Parathyroid adenoma (tissue), 2 donors: ENCODE data around the gene MYO1D.

Experiments used
- H2AFZ ChIP-seq: fragments of 300-600 bp; sonication (generic); one replicate; pipeline ENCODE4 v1.7.0; 2017; ENCODE audit warnings: antibody characterized with exemption, mild to moderate bottlenecking
- H3K27ac ChIP-seq: fragments of 300-600 bp; sonication (generic); one replicate; pipeline ENCODE4 v1.7.0; 2017
- H3K27me3 ChIP-seq: fragments of 300-600 bp; sonication (generic); one replicate; pipeline ENCODE4 v1.7.0; 2017; ENCODE audit warnings: low read length; ENCODE audit not compliant: control insufficient read depth, insufficient read depth
- H3K36me3 ChIP-seq: fragments of 300-600 bp; sonication (generic); one replicate; pipeline ENCODE4 v1.7.0; 2017; ENCODE audit warnings: low read length; ENCODE audit not compliant: control insufficient read depth, insufficient read depth
- H3K4me1 ChIP-seq: fragments of 300-600 bp; sonication (generic); one replicate; pipeline ENCODE4 v1.7.0; 2017; ENCODE audit warnings: control low read depth
- H3K4me2 ChIP-seq: fragments of 300-600 bp; sonication (generic); one replicate; pipeline ENCODE4 v1.7.0; 2017; ENCODE audit warnings: low read length
- H3K4me3 ChIP-seq: fragments of 300-600 bp; sonication (generic); one replicate; pipeline ENCODE4 v1.7.0; 2017; ENCODE audit warnings: low read depth, low read length
- H3K79me2 ChIP-seq: fragments of 300-600 bp; sonication (generic); one replicate; pipeline ENCODE4 v1.7.0; 2017; ENCODE audit warnings: control low read depth
- H3K9ac ChIP-seq: fragments of 300-600 bp; sonication (generic); one replicate; pipeline ENCODE4 v1.7.0; 2017; ENCODE audit warnings: mild to moderate bottlenecking
- H3K9me3 ChIP-seq: fragments of 300-600 bp; sonication (generic); one replicate; pipeline ENCODE4 v1.7.0; 2017; ENCODE audit warnings: low read length; ENCODE audit not compliant: control insufficient read depth
- TF ChIP-seq, protein P1 (sequence below): fragments of 300-600 bp; sonication (generic); IDR thresholded peaks from one replicate; pipeline ENCODE4 v1.7.0; 2017; ENCODE audit warnings: antibody characterized with exemption, mild to moderate bottlenecking
- donor health status: primary hyperparathyroidism.

Gene MYO1D

DNA sequence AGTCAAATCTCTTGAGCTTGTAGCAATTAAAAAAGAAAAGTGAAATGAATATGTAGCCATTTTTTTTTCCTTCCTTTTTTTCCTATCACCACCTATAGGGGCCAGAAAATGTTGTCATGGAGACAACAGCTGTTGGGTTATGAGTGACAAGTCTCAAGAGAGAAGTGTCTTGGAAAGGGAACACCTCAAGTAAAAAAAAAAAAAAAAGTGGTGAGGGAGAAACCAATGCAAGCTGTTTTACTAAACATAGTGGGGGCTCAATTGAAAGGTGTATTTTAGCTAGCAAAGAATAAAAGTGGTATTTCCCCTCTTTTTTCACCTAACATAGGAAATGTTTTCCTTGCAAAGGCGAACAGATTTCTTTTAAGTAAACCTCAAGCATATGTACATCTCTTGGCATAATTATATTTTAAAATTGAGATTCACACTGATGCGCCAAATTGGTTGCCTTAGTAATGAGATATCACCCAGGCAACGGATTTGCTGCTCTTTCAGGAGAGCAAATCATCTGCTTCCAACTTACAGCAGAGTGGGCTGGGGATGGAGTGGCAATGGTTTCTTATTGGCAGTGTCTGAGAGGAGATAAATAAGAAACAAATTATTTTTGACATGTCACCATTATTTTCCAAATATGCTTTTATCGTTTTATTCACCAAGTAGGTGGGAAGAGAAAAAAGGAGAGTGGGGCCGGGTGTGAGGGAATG lies 183.6 kb downstream of the MYO1D start:
- H3K4me1 ChIP-seq, result no peaks in the 10 kb centered on the region
- no peak overlapping the region for H3K4me2 ChIP-seq
- H3K79me2 ChIP-seq, result no peaks in the 10 kb centered on the region
- no peak overlapping the region for H3K27ac ChIP-seq
- no peak overlapping the region for H2AFZ ChIP-seq
- TF ChIP-seq, protein P1, sequence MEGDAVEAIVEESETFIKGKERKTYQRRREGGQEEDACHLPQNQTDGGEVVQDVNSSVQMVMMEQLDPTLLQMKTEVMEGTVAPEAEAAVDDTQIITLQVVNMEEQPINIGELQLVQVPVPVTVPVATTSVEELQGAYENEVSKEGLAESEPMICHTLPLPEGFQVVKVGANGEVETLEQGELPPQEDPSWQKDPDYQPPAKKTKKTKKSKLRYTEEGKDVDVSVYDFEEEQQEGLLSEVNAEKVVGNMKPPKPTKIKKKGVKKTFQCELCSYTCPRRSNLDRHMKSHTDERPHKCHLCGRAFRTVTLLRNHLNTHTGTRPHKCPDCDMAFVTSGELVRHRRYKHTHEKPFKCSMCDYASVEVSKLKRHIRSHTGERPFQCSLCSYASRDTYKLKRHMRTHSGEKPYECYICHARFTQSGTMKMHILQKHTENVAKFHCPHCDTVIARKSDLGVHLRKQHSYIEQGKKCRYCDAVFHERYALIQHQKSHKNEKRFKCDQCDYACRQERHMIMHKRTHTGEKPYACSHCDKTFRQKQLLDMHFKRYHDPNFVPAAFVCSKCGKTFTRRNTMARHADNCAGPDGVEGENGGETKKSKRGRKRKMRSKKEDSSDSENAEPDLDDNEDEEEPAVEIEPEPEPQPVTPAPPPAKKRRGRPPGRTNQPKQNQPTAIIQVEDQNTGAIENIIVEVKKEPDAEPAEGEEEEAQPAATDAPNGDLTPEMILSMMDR, result no peak
- H3K9me3 ChIP-seq, result no peaks in the 10 kb centered on the region
- no peak overlapping the region for H3K4me3 ChIP-seq
- no peak overlapping the region for H3K9ac ChIP-seq
- no peaks in the 10 kb centered on the region for H3K27me3 ChIP-seq
- H3K36me3 ChIP-seq, result no peaks in the 10 kb centered on the region

DNA sequence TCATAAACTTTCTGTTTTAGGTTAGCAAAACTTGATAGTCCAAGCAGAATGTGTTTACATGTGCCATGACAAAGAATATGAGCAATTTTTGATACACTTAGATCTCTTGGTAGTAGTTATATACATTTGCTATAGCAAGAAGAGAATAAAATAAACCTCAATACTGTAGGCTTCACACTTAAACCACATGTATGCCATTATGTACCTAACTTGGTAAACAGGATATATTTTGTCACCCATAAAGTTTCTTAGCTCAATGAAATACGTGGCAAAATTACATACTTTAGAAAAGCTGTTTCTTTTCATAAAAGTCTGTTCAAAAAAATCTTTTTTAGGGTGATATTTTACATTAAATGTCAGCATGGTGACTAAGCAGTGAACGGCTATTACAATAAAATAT lies 184.7 kb downstream of the MYO1D start:
- H3K4me1 ChIP-seq, result no peaks in the 10 kb centered on the region
- no peaks in the 10 kb centered on the region for H3K9me3 ChIP-seq
- no peak overlapping the region for H3K9ac ChIP-seq
- no peaks in the 10 kb centered on the region for H3K36me3 ChIP-seq
- TF ChIP-seq, protein P1, result no peak
- H3K79me2 ChIP-seq, result no peaks in the 10 kb centered on the region
- H3K27me3 ChIP-seq, result no peaks in the 10 kb centered on the region
- no peak overlapping the region for H3K27ac ChIP-seq
- no peak overlapping the region for H3K4me3 ChIP-seq
- no peak overlapping the region for H3K4me2 ChIP-seq
- H2AFZ ChIP-seq, result no peak overlapping the region

DNA sequence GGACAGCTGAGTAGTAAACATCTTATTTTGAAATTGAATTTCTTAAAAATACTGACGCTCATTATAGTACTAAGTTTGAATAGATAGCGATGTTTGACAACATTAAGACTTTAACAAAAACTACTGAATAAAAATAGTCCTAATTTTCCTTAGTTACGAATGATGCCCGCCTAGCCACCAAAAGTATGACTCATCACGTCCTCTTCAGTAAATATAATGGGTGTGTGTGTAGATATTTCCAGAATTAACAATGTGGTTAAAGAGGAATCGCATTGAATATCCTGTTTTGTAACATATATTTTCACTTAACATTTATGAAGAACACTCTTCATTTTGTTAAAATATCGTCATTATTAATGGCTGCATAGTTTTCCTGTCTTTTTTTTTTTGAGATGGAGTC lies 187.6 kb downstream of the MYO1D start:
- H3K9ac ChIP-seq, result no peak overlapping the region
- no peaks in the 10 kb centered on the region for H3K4me1 ChIP-seq
- no peaks in the 10 kb centered on the region for H3K27me3 ChIP-seq
- no peak overlapping the region for H2AFZ ChIP-seq
- no peaks in the 10 kb centered on the region for H3K9me3 ChIP-seq
- H3K4me2 ChIP-seq, result no peak overlapping the region
- no peak overlapping the region for H3K4me3 ChIP-seq
- no peak overlapping the region for H3K27ac ChIP-seq
- no peaks in the 10 kb centered on the region for H3K79me2 ChIP-seq
- no peaks in the 10 kb centered on the region for H3K36me3 ChIP-seq
- TF ChIP-seq, protein P1, result no peak

DNA sequence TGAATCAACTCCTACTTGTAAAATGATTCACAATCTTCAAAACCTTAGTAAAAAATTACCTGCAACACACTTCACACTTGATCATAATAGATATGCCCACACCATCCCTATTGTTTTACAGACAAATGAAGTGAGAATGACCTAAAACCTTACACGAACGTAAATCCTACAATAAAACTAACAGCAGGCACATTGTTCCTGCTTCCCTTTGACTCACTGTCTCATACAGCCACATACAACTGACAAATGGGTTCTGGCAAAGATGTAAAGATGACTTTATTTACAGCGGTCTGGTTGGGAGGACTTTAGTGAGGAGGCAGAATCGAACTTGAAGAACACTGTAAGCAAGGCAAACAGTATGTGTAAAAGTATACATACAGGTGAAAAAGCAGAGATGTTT lies 188.7 kb downstream of the MYO1D start:
- H3K4me3 ChIP-seq, result no peak overlapping the region
- no peak overlapping the region for H3K4me2 ChIP-seq
- no peak overlapping the region for H2AFZ ChIP-seq
- H3K4me1 ChIP-seq, result no peaks in the 10 kb centered on the region
- H3K9ac ChIP-seq, result no peak overlapping the region
- TF ChIP-seq, protein P1, result no peak
- no peaks in the 10 kb centered on the region for H3K27me3 ChIP-seq
- H3K9me3 ChIP-seq, result no peaks in the 10 kb centered on the region
- H3K79me2 ChIP-seq, result no peaks in the 10 kb centered on the region
- no peaks in the 10 kb centered on the region for H3K36me3 ChIP-seq
- no peak overlapping the region for H3K27ac ChIP-seq
